Gastrocnemius medialis (tissue), 4 donors: Measurements from ENCODE around the gene CCDC71. TPM values are rescaled to one million over a fixed set of nuclear protein-coding genes. Genes with fewer than 3 reads are reported as not detected.

Source experiments
- ATAC-seq, 2 donors: fragments of 150-250 bp; one replicate each; pipeline ENCODE4 v1.9.1; 2016
- DNase-seq, 2 donors: peaks; one replicate each; pipeline ENCODE4 v3.0.0-alpha.2; 2019
- H3K27ac ChIP-seq, 4 donors: fragments of 200-600 bp; sonication (generic); 1 replicate in 1 of 4; 2 replicates in 3 of 4; pipeline ENCODE4 v1.5.1; 2016 to 2018; ENCODE audit warnings: mild to moderate bottlenecking in 2 of 4, moderate library complexity in 1 of 4
- H3K27me3 ChIP-seq, 3 donors: fragments of 200-600 bp; sonication (generic) in 2 of 3; 1 replicate in 1 of 3; 2 replicates in 2 of 3; pipeline versions ENCODE4 v1.5.1 to v1.6.0; 2016 to 2019; ENCODE audit warnings: mild to moderate bottlenecking in 1 of 3, moderate library complexity in 1 of 3
- H3K36me3 ChIP-seq, 2 donors: fragments of 200-600 bp; sonication (generic) in 1 of 2; one replicate each; pipeline ENCODE4 v1.5.1; 2017 to 2018
- H3K4me1 ChIP-seq, 2 donors: fragments of 200-600 bp; sonication (generic) in 1 of 2; one replicate each; pipeline ENCODE4 v1.5.1; 2016 to 2017; ENCODE audit warnings: mild to moderate bottlenecking in 2 of 2
- H3K4me3 ChIP-seq, 4 donors: fragments of 200-600 bp; sonication (generic) in 3 of 4; 1 replicate in 1 of 4; 2 replicates in 3 of 4; pipeline ENCODE4 v1.5.1; 2016 to 2019; ENCODE audit warnings: mild to moderate bottlenecking in 2 of 4
- H3K9me3 ChIP-seq, 3 donors: fragments of 200-600 bp; sonication (generic) in 2 of 3; 1 replicate in 1 of 3; 2 replicates in 2 of 3; pipeline ENCODE4 v1.5.1; 2016 to 2019
- POLR2A ChIP-seq, 2 donors: fragments of 450-650 bp; IDR thresholded peaks; one replicate each; pipeline ENCODE4 v1.6.1; 2017; ENCODE audit warnings: antibody characterized with exemption in 2 of 2, mild to moderate bottlenecking in 2 of 2, moderate library complexity in 2 of 2
- in situ Hi-C, 4 donors: fragments of 200-750 bp; cut with MboI; loops; one replicate each; pipeline versions ENCODE4 v1.15.0 to v1.8.0; 2017; ENCODE audit warnings: low sequenced_read_pairs in 4 of 4
- intact Hi-C: fragments of 100-400 bp; cut with DNase I; formaldehyde crosslinking; loops from one replicate; pipeline ENCODE4 v1.15.1; 2023; ENCODE audit warnings: low total_unique reads
- total RNA-seq, 4 donors: library from RNA; depleted of rRNA; stranded (reverse); fragments of >200 nt; gene quantifications; one replicate each; pipeline versions ENCODE4 v1.1.0 to v1.2.3, GENCODE V29; 2016
- TF ChIP-seq, protein P1 (sequence below), 5 experiments: fragments of 450-650 bp in 3 of 5; fragments of 200-600 bp in 2 of 5; sonication (generic) in 2 of 5; IDR thresholded peaks in 4 of 5; conservative IDR thresholded peaks in 1 of 5; 1 replicate in 4 of 5; 2 replicates in 1 of 5; pipeline ENCODE4 v1.5.1; 2016 to 2019; ENCODE audit warnings: antibody characterized with exemption in 5 of 5, mild to moderate bottlenecking in 3 of 5, moderate library complexity in 3 of 5

The CCDC71 gene
- total RNA-seq, 4 donors from 2014 or later = 20.0 to 31.0 (median 22.0) TPM

DNA sequence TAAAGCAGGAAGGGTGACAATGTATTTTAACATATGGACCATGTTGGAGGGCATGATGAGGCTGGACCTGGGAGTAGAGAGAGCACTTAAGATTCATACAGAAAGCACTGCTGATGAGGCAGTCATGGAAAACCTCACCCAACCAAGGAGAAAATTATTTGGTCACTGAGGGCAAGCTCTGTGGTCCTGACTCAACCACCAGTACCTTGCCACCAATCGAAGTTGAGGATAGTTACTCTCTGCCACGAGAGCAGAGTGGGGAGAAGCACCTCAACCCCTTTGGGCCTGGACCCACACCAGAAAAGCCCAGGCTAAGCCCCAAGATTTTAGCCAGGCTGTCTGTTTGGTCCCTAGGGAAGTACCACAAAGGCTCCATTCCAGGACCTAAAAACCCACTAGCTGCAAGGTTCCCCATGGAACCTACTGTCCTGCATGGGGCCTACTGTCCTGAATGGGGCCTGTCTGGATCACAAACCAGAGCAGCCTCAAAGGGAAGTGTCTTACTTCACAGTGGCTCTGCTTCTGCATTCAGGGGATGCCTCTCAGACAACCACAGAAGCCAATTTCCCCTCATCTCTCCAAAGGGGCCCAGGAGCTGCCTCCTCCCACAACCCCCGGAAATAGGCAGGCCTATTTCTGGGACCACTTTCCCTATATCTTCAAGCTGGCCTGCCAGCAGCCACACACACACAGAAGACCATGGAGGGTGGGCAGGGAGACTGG is 4.2 kb downstream of the CCDC71 start:
- Histone ChIP-seq H3K9me3 (no peaks in the 10 kb centered on the region), H3K36me3 (peaks cover 0 to 9% of the 10 kb centered on the region in 2 donors), H3K4me1 (peaks cover 18 to 27% of the 10 kb centered on the region in 2 donors), H3K27me3 (no peaks in the 10 kb centered on the region), H3K4me3 (no peak overlapping the region), H3K27ac (no peak overlapping the region)
- DNase-seq (no peak), ATAC-seq (no peak)
- no peak for TF ChIP-seq POLR2A (IDR thresholded peaks at IDR 0.05)
- TF ChIP-seq, protein P1, sequence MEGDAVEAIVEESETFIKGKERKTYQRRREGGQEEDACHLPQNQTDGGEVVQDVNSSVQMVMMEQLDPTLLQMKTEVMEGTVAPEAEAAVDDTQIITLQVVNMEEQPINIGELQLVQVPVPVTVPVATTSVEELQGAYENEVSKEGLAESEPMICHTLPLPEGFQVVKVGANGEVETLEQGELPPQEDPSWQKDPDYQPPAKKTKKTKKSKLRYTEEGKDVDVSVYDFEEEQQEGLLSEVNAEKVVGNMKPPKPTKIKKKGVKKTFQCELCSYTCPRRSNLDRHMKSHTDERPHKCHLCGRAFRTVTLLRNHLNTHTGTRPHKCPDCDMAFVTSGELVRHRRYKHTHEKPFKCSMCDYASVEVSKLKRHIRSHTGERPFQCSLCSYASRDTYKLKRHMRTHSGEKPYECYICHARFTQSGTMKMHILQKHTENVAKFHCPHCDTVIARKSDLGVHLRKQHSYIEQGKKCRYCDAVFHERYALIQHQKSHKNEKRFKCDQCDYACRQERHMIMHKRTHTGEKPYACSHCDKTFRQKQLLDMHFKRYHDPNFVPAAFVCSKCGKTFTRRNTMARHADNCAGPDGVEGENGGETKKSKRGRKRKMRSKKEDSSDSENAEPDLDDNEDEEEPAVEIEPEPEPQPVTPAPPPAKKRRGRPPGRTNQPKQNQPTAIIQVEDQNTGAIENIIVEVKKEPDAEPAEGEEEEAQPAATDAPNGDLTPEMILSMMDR (IDR thresholded peaks at IDR 0.05 in 4 of 5, conservative IDR thresholded peaks at IDR 0.05 in 1 of 5) = no peak
- intact Hi-C loops (no loop called here), in situ Hi-C loops (loop anchor here (10.0 kb wide), 2 partner anchors 283 to 293 kb away; no protein-coding TSS in a partner anchor)

DNA sequence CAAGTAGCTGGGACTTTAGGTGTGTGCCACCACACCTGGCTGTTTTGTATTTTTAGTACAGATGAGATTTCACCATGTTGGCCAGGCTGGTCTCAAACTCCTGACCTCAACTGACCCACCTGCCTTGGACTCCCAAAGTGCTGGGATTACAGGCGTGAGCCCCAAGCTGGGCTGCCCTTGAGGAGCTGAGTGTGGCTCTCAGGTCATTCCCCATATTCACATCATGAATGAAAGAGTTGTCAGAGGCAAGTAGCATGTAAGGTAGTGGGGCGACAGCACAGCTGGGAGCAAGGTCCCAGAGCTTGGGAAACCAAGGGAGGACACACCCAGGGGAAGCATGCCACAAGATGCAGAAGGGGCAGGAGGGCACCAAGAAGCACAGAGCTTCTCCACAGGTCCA is 4.9 kb downstream of the CCDC71 start:
- in situ Hi-C loops = loop anchor here (10.0 kb wide), 2 partner anchors 284 to 294 kb away; no protein-coding TSS in a partner anchor
- no peak for DNase-seq
- Histone ChIP-seq H3K27me3 (no peaks in the 10 kb centered on the region), H3K27ac (no peak overlapping the region), H3K4me3 (no peak overlapping the region), H3K4me1 (peaks cover 13 to 20% of the 10 kb centered on the region in 2 donors), H3K36me3 (peaks cover 0 to 9% of the 10 kb centered on the region in 2 donors), H3K9me3 (no peaks in the 10 kb centered on the region)
- no peak for TF ChIP-seq POLR2A (IDR thresholded peaks at IDR 0.05)
- TF ChIP-seq, protein P1 (IDR thresholded peaks at IDR 0.05 in 4 of 5, conservative IDR thresholded peaks at IDR 0.05 in 1 of 5) = no peak
- no peak for ATAC-seq
- intact Hi-C loops = no loop called here

DNA sequence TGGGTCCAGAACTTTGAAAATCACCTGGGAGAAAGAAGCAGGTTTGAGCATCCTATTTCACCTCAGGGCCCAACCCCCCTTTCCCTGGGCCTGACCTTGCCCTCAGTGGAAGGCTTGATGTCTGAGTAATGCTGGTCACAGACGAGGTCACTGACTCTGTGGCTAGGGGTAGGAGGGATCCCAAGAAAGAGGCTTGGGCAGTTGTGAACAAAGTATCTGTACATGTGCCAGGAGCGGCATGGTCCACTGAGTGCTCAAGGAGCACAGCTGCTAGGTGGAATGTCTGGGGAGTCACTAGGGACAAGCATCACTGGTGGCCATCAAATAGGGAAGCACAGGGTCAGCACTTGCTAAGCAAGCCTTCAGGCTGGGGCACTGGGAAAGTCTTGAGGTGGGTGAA is 7.3 kb downstream of the CCDC71 start:
- no peaks in the 10 kb centered on the region for H3K9me3 ChIP-seq
- ATAC-seq (no peak), DNase-seq (no peak)
- in situ Hi-C loops = no loop called here
- peaks cover 0 to 6% of the 10 kb centered on the region in 2 donors for H3K4me1 ChIP-seq
- H3K27ac ChIP-seq = no peak overlapping the region
- intact Hi-C loops = no loop called here
- H3K27me3 ChIP-seq = no peaks in the 10 kb centered on the region
- peaks cover 0 to 5% of the 10 kb centered on the region in 2 donors for H3K36me3 ChIP-seq
- TF ChIP-seq, protein P1 (IDR thresholded peaks at IDR 0.05 in 4 of 5, conservative IDR thresholded peaks at IDR 0.05 in 1 of 5) = no peak
- no peak for TF ChIP-seq POLR2A (IDR thresholded peaks at IDR 0.05)
- H3K4me3 ChIP-seq = no peak overlapping the region

DNA sequence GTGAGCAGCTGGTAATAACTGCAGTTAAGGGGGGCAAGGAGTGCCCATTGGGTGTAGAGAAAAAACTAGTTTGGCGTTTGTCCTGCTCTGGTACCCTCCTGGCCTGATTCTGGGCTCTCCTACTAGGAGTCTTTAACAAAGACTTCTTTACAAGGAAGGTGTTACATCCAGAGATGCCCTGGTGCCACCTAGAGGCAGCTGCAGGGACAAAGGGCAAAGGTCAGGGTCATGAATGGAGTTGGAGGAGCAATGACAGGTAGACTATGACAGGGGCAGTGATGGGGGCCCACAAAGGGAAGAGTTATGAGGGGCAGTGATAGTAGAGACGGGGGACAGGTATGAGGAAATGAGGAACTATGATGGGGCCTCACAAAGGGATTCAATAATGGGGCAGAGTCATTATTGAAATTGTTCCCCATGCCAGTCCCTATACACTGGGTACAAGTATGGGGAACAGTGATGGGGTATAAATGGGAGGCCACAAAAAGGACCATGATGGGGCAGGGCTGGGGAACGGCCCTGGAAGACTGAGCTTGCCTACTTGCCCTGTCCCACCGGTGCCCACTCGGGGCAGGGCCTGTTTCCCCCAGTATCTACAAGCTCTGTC is 7.9 kb downstream of the CCDC71 start:
- no peak for DNase-seq
- Histone ChIP-seq H3K4me1 (peaks cover 0 to 6% of the 10 kb centered on the region in 2 donors), H3K27ac (no peak overlapping the region), H3K4me3 (no peak overlapping the region), H3K27me3 (no peaks in the 10 kb centered on the region), H3K36me3 (no peaks in the 10 kb centered on the region), H3K9me3 (no peaks in the 10 kb centered on the region)
- peak in 1 of 2 donors; percentile 42 for ATAC-seq
- in situ Hi-C loops = no loop called here
- TF ChIP-seq, protein P1 (IDR thresholded peaks at IDR 0.05 in 4 of 5, conservative IDR thresholded peaks at IDR 0.05 in 1 of 5) = peak in 2 of 5 experiments; percentile 19 to 28
- TF ChIP-seq POLR2A (IDR thresholded peaks at IDR 0.05) = no peak
- intact Hi-C loops = no loop called here
